GM18508 (cell line): ENCODE data around the gene KCNS3.
"Not testable (repeated sequence)": the region's sequence is repeated elsewhere in the genome, so short reads cannot be mapped to it uniquely, and the experiment has no call there.

Experiments
- ATAC-seq: cut with Tn5 transposase; IDR thresholded peaks from one replicate; pipeline ENCODE4 v1.9.1; 2021; ENCODE audit warnings: moderate number of reproducible peaks; ENCODE audit not compliant: insufficient read depth, unreplicated experiment

KCNS3 gene

GRCh38 chr2:17935242-17935885 is 56.9 kb downstream of the KCNS3 start:
- no peak for ATAC-seq

GRCh38 chr2:17936599-17936998 is 58.1 kb downstream of the KCNS3 start:
- ATAC-seq, result no peak

GRCh38 chr2:17940091-17940630 is 61.7 kb downstream of the KCNS3 start:
- ATAC-seq, result no peak

- no peak for ATAC-seq
Observed at GRCh38 chr2:17943444-17943843, 65.0 kb downstream of the KCNS3 start.

- no peak for ATAC-seq
Observed at GRCh38 chr2:17947113-17947512, 68.6 kb downstream of the KCNS3 start.

- ATAC-seq, result no peak
Observed at GRCh38 chr2:17950006-17950405, 71.5 kb downstream of the KCNS3 start.

GRCh38 chr2:17951563-17951962 is 73.1 kb downstream of the KCNS3 start:
- ATAC-seq, result no peak

GRCh38 chr2:17958466-17959092 is 80.1 kb downstream of the KCNS3 start:
- no peak for ATAC-seq

- ATAC-seq, result no peak
Observed at GRCh38 chr2:17959356-17959755, 80.9 kb downstream of the KCNS3 start.

- ATAC-seq, result no peak
Observed at GRCh38 chr2:17959833-17960232, 81.4 kb downstream of the KCNS3 start.

GRCh38 chr2:17960925-17961324 is 82.5 kb downstream of the KCNS3 start:
- ATAC-seq, result no peak

- no peak for ATAC-seq
Observed at GRCh38 chr2:17961789-17962188, 83.3 kb downstream of the KCNS3 start.

GRCh38 chr2:17962876-17963275 is 84.4 kb downstream of the KCNS3 start:
- ATAC-seq, result no peak

GRCh38 chr2:17963571-17963970 is 85.1 kb downstream of the KCNS3 start:
- not testable (repeated sequence) for ATAC-seq

GRCh38 chr2:17965196-17965595 is 86.7 kb downstream of the KCNS3 start:
- no peak for ATAC-seq

GRCh38 chr2:17966798-17967197 is 88.3 kb downstream of the KCNS3 start:
- no peak for ATAC-seq

GRCh38 chr2:17969661-17970060 is 91.2 kb downstream of the KCNS3 start:
- ATAC-seq, result no peak

- no peak for ATAC-seq
Observed at GRCh38 chr2:17971531-17972125, 93.2 kb downstream of the KCNS3 start.

- ATAC-seq, result no peak
Observed at GRCh38 chr2:17972991-17973390, 94.5 kb downstream of the KCNS3 start.

- ATAC-seq, result no peak
Observed at GRCh38 chr2:17975401-17975800, 96.9 kb downstream of the KCNS3 start.

GRCh38 chr2:17976871-17977746 is 98.6 kb downstream of the KCNS3 start:
- ATAC-seq, result no peak
